PC-9 (cell line): ENCODE data around the gene SCAMP2. TPM values are rescaled to one million over a fixed set of nuclear protein-coding genes. Genes with fewer than 3 reads are reported as not detected.

Experiments used
- BruUV-seq: library from RNA; stranded (reverse); fragments of 400-500 nt; replicated peaks from 2 replicates; lab custom pipeline; 2021; lab: Mats Ljungman, UMichigan
- CTCF ChIA-PET: fragments of 300-600 bp; sonication (Branson Sonifier 250); formaldehyde crosslinking; loops from one replicate; lab custom pipeline; 2022; ENCODE audit warnings: antibody characterized with exemption; lab: Charles Lee
- POLR2A ChIA-PET: fragments of 300-600 bp; sonication (Branson Sonifier 250); formaldehyde crosslinking; loops from one replicate; lab custom pipeline; 2022; ENCODE audit warnings: antibody characterized with exemption; ENCODE audit not compliant: unreplicated experiment; lab: Charles Lee
- DNase-seq, 2 experiments: peaks; one replicate each; pipeline versions ENCODE4 v3.0.0 to v3.0.0-alpha.2; 2015 to 2022; ENCODE audit warnings: mixed read lengths in 1 of 2
- H2AFZ ChIP-seq: fragments of 200-600 bp; sonication (generic); 2 replicates; pipeline ENCODE4 v1.8.1; 2017; ENCODE audit warnings: antibody characterized with exemption
- H3F3A ChIP-seq: fragments of 200-600 bp; sonication (generic); 2 replicates; pipeline ENCODE4 v1.8.1; 2017; ENCODE audit warnings: antibody characterized with exemption, mild to moderate bottlenecking, low read depth; ENCODE audit not compliant: insufficient read depth
- H3K27ac ChIP-seq: fragments of 200-600 bp; sonication (generic); 2 replicates; pipeline ENCODE4 v1.6.1; 2016; ENCODE audit warnings: mixed run types
- H3K27me3 ChIP-seq: fragments of 200-600 bp; sonication (generic); 2 replicates; pipeline ENCODE4 v1.6.1; 2016; ENCODE audit warnings: low read depth, mixed run types; ENCODE audit not compliant: insufficient read depth
- H3K36me3 ChIP-seq: fragments of 200-600 bp; sonication (generic); 2 replicates; pipeline ENCODE4 v1.6.1; 2016; ENCODE audit warnings: low read depth, mixed run types
- H3K4me1 ChIP-seq: fragments of 200-600 bp; sonication (generic); replicated peaks from 2 replicates; pipeline ENCODE4 v1.6.1; 2016; ENCODE audit warnings: mixed run types; ENCODE audit not compliant: insufficient read depth
- H3K4me2 ChIP-seq: fragments of 200-600 bp; sonication (generic); 2 replicates; pipeline ENCODE4 v1.6.1; 2017; ENCODE audit warnings: mixed run types
- H3K4me3 ChIP-seq: fragments of 200-600 bp; sonication (generic); 2 replicates; pipeline ENCODE4 v1.6.1; 2016; ENCODE audit warnings: mixed run types
- H3K79me2 ChIP-seq: fragments of 200-600 bp; sonication (generic); 2 replicates; pipeline ENCODE4 v1.6.1; 2017; ENCODE audit warnings: low read depth, mixed run types
- H3K9me2 ChIP-seq: fragments of 200-600 bp; sonication (generic); 2 replicates; pipeline ENCODE4 v1.8.1; 2017; ENCODE audit warnings: mild to moderate bottlenecking; ENCODE audit not compliant: insufficient read depth
- H3K9me3 ChIP-seq: fragments of 200-600 bp; sonication (generic); 2 replicates; pipeline ENCODE4 v1.8.1; 2016; ENCODE audit warnings: low read depth; ENCODE audit not compliant: insufficient read depth
- H4K20me1 ChIP-seq: fragments of 200-600 bp; sonication (generic); 2 replicates; pipeline ENCODE4 v1.8.1; 2017; ENCODE audit not compliant: insufficient read depth
- CTCF ChIP-seq: fragments of 200-600 bp; sonication (generic); conservative IDR thresholded peaks from 2 replicates; pipeline ENCODE4 v1.6.1; 2017; ENCODE audit warnings: mixed run types, antibody characterized with exemption, mild to moderate bottlenecking, moderate library complexity
- EZH2 ChIP-seq: fragments of 200-600 bp; sonication (generic); IDR thresholded peaks from 2 replicates; pipeline ENCODE4 v1.8.0; 2017; ENCODE audit warnings: antibody characterized with exemption, low read depth
- intact Hi-C: fragments of 100-400 bp; cut with micrococcal nuclease; formaldehyde crosslinking; loops from one replicate; pipeline ENCODE4 v1.10.0; 2022; ENCODE audit not compliant: unreplicated experiment
- total RNA-seq: library from RNA; stranded (reverse); gene quantifications from 2 replicates; pipeline ENCODE4 v1.2.3, GENCODE V29; 2021

SCAMP2 gene
- total RNA-seq, 1 experiment from 2014 or later = 84.6 TPM

DNA sequence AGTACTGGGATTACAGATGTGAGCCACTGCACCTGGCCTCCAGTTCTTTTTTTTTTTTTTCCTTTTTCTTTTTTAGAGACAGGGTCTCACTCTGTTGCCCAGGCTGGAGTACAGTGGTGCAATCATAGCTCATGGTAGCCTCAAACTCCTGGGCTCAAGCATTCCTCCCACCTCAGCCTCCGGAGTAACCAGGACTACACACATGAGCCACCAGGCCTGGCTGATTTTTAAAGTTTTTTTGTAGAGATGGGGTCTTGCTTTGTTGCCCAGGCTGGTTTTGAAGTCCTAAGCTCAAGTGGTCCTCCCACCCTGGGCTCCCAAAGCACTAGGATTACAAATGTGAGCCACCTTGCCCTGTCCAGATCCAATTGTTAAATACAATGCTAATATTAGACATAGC is 16.6 kb downstream of the SCAMP2 start:
- CTCF ChIA-PET = interaction anchor here (1.9 kb wide), 1 partner anchor 45 kb away, joined by 9 read pairs; no protein-coding TSS in a partner anchor
- H3K9me3 ChIP-seq = no peaks in the 10 kb centered on the region
- H3K4me3 ChIP-seq = no peak overlapping the region
- peaks cover 25% of the 10 kb centered on the region; the same call in 1 of the 2 replicates for H4K20me1 ChIP-seq
- H3K36me3 ChIP-seq = peaks cover 3% of the 10 kb centered on the region; the same call in 1 of the 2 replicates
- H2AFZ ChIP-seq = no peak overlapping the region
- peak overlapping the region; percentile 49 for H3K27ac ChIP-seq
- DNase-seq = no peak
- intact Hi-C loops = loop anchor here (5.0 kb wide), 1 partner anchor 41 kb away; no protein-coding TSS in a partner anchor
- peaks cover 17% of the 10 kb centered on the region; the same call in 1 of the 2 replicates for H3F3A ChIP-seq
- H3K79me2 ChIP-seq = peaks cover 19% of the 10 kb centered on the region
- H3K4me2 ChIP-seq = peak overlapping the region; percentile 55
- no peaks in the 10 kb centered on the region for H3K27me3 ChIP-seq
- BruUV-seq = no TSS peak
- POLR2A ChIA-PET = interaction anchor here (0.6 to 0.7 kb wide), 3 partner anchors 10 to 867 kb away, joined by 3 to 11 read pairs (median 3); partner anchors contain the start of gene CPLX3
- H3K9me2 ChIP-seq = no peaks in the 10 kb centered on the region
- peaks cover 21% of the 10 kb centered on the region for H3K4me1 ChIP-seq
- TF ChIP-seq EZH2 = no peak
- no peak for TF ChIP-seq CTCF

DNA sequence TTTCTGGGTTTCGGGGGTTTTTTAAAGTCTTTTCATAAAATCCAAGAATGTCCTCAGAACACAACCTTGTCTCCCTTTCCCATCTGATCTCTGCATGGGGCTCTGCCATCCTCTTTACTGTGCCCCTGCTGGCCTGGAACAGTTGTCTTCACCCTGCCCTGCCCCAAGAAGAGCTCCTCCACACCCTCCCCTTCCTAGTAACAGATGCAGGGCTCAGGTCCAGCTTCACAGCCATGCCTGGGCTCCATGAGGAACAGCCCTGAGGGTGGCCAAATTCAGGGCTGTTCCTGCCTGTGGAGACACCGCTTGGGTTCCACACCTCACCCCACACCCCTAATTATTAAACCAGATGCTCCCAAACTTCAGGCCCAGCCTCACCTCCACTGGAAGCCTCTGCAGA is 17.3 kb downstream of the SCAMP2 start:
- peaks cover 21% of the 10 kb centered on the region; the same call in 1 of the 2 replicates for H4K20me1 ChIP-seq
- POLR2A ChIA-PET = no interaction called here
- CTCF ChIA-PET = interaction anchor here (0.6 to 0.7 kb wide), 3 partner anchors 8 to 176 kb away, joined by 4 to 15 read pairs (median 4); no protein-coding TSS in a partner anchor
- H3K79me2 ChIP-seq = peaks cover 14% of the 10 kb centered on the region
- no peak overlapping the region for H3K4me3 ChIP-seq
- no TSS peak for BruUV-seq
- intact Hi-C loops = loop anchor here (5.0 kb wide), 1 partner anchor 41 kb away; no protein-coding TSS in a partner anchor
- DNase-seq = no peak
- no peak overlapping the region for H3K4me2 ChIP-seq
- TF ChIP-seq EZH2 (no peak), CTCF (no peak)
- H3K4me1 ChIP-seq = peaks cover 21% of the 10 kb centered on the region
- H3K36me3 ChIP-seq = peaks cover 3% of the 10 kb centered on the region; the same call in 1 of the 2 replicates
- H3K9me2 ChIP-seq = no peaks in the 10 kb centered on the region
- peaks cover 17% of the 10 kb centered on the region; the same call in 1 of the 2 replicates for H3F3A ChIP-seq
- H3K9me3 ChIP-seq = no peaks in the 10 kb centered on the region
- no peak overlapping the region for H2AFZ ChIP-seq
- H3K27me3 ChIP-seq = no peaks in the 10 kb centered on the region
- no peak overlapping the region for H3K27ac ChIP-seq

- H3K79me2 ChIP-seq = peaks cover 10% of the 10 kb centered on the region
- BruUV-seq = no TSS peak
- H3F3A ChIP-seq = peaks cover 17% of the 10 kb centered on the region; the same call in 1 of the 2 replicates
- H3K27ac ChIP-seq = no peak overlapping the region
- no peak overlapping the region for H3K4me3 ChIP-seq
- no peak overlapping the region for H2AFZ ChIP-seq
- no peak overlapping the region for H3K4me2 ChIP-seq
- H3K9me3 ChIP-seq = no peaks in the 10 kb centered on the region
- peaks cover 21% of the 10 kb centered on the region for H3K4me1 ChIP-seq
- H3K36me3 ChIP-seq = peaks cover 3% of the 10 kb centered on the region; the same call in 1 of the 2 replicates
- no peak for TF ChIP-seq EZH2
- no peak for TF ChIP-seq CTCF
- H4K20me1 ChIP-seq = peaks cover 21% of the 10 kb centered on the region; the same call in 1 of the 2 replicates
- no peaks in the 10 kb centered on the region for H3K9me2 ChIP-seq
- intact Hi-C loops = loop anchor here (5.0 kb wide), 1 partner anchor 43 kb away; no protein-coding TSS in a partner anchor
- ChIA-PET POLR2A (no interaction called here), CTCF (no interaction called here)
- DNase-seq = no peak
- no peaks in the 10 kb centered on the region for H3K27me3 ChIP-seq
These were observed 18.6 kb downstream of the SCAMP2 start for GRCh38 chr15:74854453-74855022.
